Spleen (tissue), 13 donors: ENCODE measurements around the gene G6PD. TPM values are rescaled to one million over a fixed set of nuclear protein-coding genes. Genes with fewer than 3 reads are reported as not detected.

Experiments used
- DNase-seq: peaks from one replicate; pipeline ENCODE4 v3.0.0-alpha.2; 2020
- H3K27ac ChIP-seq, 8 donors: fragments of 200-600 bp; sonication (generic) in 7 of 8; 1 replicate in 4 of 8; 2 replicates in 4 of 8; pipeline versions ENCODE4 v1.5.0 to v1.8.0; 2016 to 2021; ENCODE audit warnings: inconsistent platforms in 4 of 8, mild to moderate bottlenecking in 4 of 8, moderate library complexity in 1 of 8
- H3K27me3 ChIP-seq, 7 donors: fragments of 200-600 bp; sonication (generic) in 6 of 7; replicated peaks in 1 of 7; 1 replicate in 4 of 7; 2 replicates in 3 of 7; pipeline versions ENCODE4 v1.5.0 to v1.8.0; 2016 to 2021; ENCODE audit warnings: inconsistent platforms in 3 of 7, mild to moderate bottlenecking in 1 of 7
- H3K36me3 ChIP-seq, 6 donors: fragments of 200-600 bp; sonication (generic) in 5 of 6; 1 replicate in 4 of 6; 2 replicates in 2 of 6; pipeline versions ENCODE4 v1.5.0 to v1.8.0; 2016 to 2021; ENCODE audit warnings: inconsistent platforms in 2 of 6
- H3K4me1 ChIP-seq, 6 donors: fragments of 200-600 bp; sonication (generic) in 5 of 6; 1 replicate in 3 of 6; 2 replicates in 3 of 6; pipeline versions ENCODE4 v1.5.0 to v1.8.0; 2016 to 2021; ENCODE audit warnings: inconsistent platforms in 3 of 6
- H3K4me3 ChIP-seq, 8 donors: fragments of 200-600 bp; sonication (generic) in 7 of 8; 1 replicate in 4 of 8; 2 replicates in 4 of 8; pipeline versions ENCODE4 v1.5.0 to v1.8.0; 2016 to 2021; ENCODE audit warnings: inconsistent platforms in 4 of 8, mild to moderate bottlenecking in 4 of 8, moderate library complexity in 2 of 8
- H3K9me3 ChIP-seq, 8 donors: fragments of 200-600 bp; sonication (generic) in 7 of 8; 1 replicate in 4 of 8; 2 replicates in 4 of 8; pipeline versions ENCODE4 v1.5.0 to v1.8.0; 2016 to 2021; ENCODE audit warnings: inconsistent platforms in 4 of 8
- CTCF ChIP-seq, 11 experiments: fragments of 200-600 bp in 7 of 11; fragments of 450-650 bp in 4 of 11; sonication (generic) in 4 of 11; IDR thresholded peaks in 8 of 11; conservative IDR thresholded peaks in 3 of 11; 1 replicate in 7 of 11; 2 replicates in 4 of 11; pipeline versions ENCODE4 v1.4.0 to v1.8.0; 2016 to 2021; ENCODE audit warnings: antibody characterized with exemption in 11 of 11, inconsistent platforms in 4 of 11, mild to moderate bottlenecking in 1 of 11
- POLR2A ChIP-seq, 3 donors: fragments of 450-650 bp; IDR thresholded peaks; one replicate each; pipeline ENCODE4 v1.5.1; 2017; ENCODE audit warnings: antibody characterized with exemption in 3 of 3, mild to moderate bottlenecking in 1 of 3
- POLR2AphosphoS5 ChIP-seq, 3 donors: sonication (generic); formaldehyde crosslinking; IDR thresholded peaks; one replicate each; pipeline ENCODE4 v1.5.1; 2017; ENCODE audit warnings: antibody characterized with exemption in 3 of 3
- whole genome bisulfite sequencing, 5 donors: extraction: QIAGEN DNeasy Blood & Tissue Kit in 3 of 5; methylation state at CpG; one replicate each; pipeline versions ENCODE4 v1.1.5 to v1.1.7; 2013 to 2018; 5-methylcytosine and 5-hydroxymethylcytosine counted together
- intact Hi-C: fragments of 100-400 bp; cut with DNase I; formaldehyde crosslinking; loops from one replicate; pipeline ENCODE4 v1.15.0; 2023; ENCODE audit warnings: low total_unique reads
- long read RNA-seq, 2 donors: transcript quantifications; one replicate each; lab custom pipeline, GENCODE V29; 2026
- polyA plus RNA-seq, 3 donors: library from polyadenylated mRNA; stranded (reverse); fragments of 200-250 nt; gene quantifications; one replicate each; pipeline ENCODE4 v1.2.1, GENCODE V29; 2013
- total RNA-seq, 7 donors: library from RNA; depleted of rRNA in 3 of 7; stranded (reverse); fragments of >200 nt in 3 of 7; fragmentation: NEBNext Ultra II Directional in 4 of 7; extraction: Animal tissue kit (Norgen Biotek cat#: 25700) in 4 of 7; gene quantifications; one replicate each; pipeline versions ENCODE4 v1.1.0 to v1.2.1, GENCODE V29; 2016 to 2021
- donor health status: healthy with polysubstance abuse.
- donor health status: DM: no; HTN: no; CAD: no; lungs with moderate emphysema.
- donor health status: DM: no; HTN: no; CAD: no.
- donor health status: Bipolar disorder and iron deficiency.
- donor health status: healthy.
- donor health status: DM: no; HTN: no; CAD: no.
- donor health status: DM: yes; HTN: yes; CAD: no.

G6PD gene
- total RNA-seq, result 10 to 100 TPM; 57.0 to 93.1 (median 70.3) TPM
- 10 to 100 TPM; 15.5 to 34.2 (median 15.7) TPM for polyA plus RNA-seq
- long read RNA-seq, donor 1, transcript G6PD-211 (13 exons, 2,632 nt), result major isoform, 6 of 8 reads
- long read RNA-seq, donor 1, partial matches to known transcripts, result 0 of 8 reads
- long read RNA-seq, donor 1, other reads (novel, unspliced or antisense), result 0 of 8 reads
- long read RNA-seq, donor 2, transcript G6PD-211 (13 exons, 2,632 nt), result major isoform, 7 of 10 reads
- long read RNA-seq, donor 2, partial matches to known transcripts, result 0 of 10 reads
- long read RNA-seq, donor 2, other reads (novel, unspliced or antisense), result 0 of 10 reads

- 1 to 67% (median 4%) methylated on average over 12 to 92 of the region's 92 CpGs for WGBS, 5 donors
- Histone ChIP-seq H3K27ac (peak within 1 kb of the TSS; percentile 82 to 97 (median 92)), H3K4me3 (peak within 1 kb of the TSS; percentile 53 to 81 (median 66)), H3K9me3 (no peaks in the 10 kb centered on the region), H3K36me3 (peaks cover 0 to 22% (median 0%) of the 10 kb centered on the region in 6 donors), H3K4me1 (peaks cover 13 to 80% (median 61%) of the 10 kb centered on the region in 6 donors), H3K27me3 (no peaks in the 10 kb centered on the region)
- peak; percentile 96 for DNase-seq
- intact Hi-C loops, result no loop called here
- TF ChIP-seq POLR2AphosphoS5 (IDR thresholded peaks at IDR 0.05) (peak; percentile 77 to 80 (median 79)), POLR2A (IDR thresholded peaks at IDR 0.05) (peak in 1 of 3 donors; percentile 9), CTCF (IDR thresholded peaks at IDR 0.05 in 8 of 11, conservative IDR thresholded peaks at IDR 0.05 in 3 of 11) (no peak)
These were observed at the start of gene G6PD for GRCh38 chrX:154546354-154547244. G6PD (minus strand) TSS chrX:154546846; CDS start chrX:154546155, 691 bp downstream.

GRCh38 chrX:154595559-154596249 is 49.1 kb upstream of the G6PD start:
- WGBS, 5 donors, result 50 to 68% (median 58%) methylated on average over 2 of the region's 2 CpGs
- H3K27ac ChIP-seq, result no peak overlapping the region
- intact Hi-C loops, result no loop called here
- TF ChIP-seq POLR2A (IDR thresholded peaks at IDR 0.05) (no peak), POLR2AphosphoS5 (IDR thresholded peaks at IDR 0.05) (no peak)
- peaks cover 0 to 5% (median 0%) of the 10 kb centered on the region in 8 donors for H3K9me3 ChIP-seq
- no peaks in the 10 kb centered on the region for H3K36me3 ChIP-seq
- H3K4me1 ChIP-seq, result no peaks in the 10 kb centered on the region
- H3K4me3 ChIP-seq, result no peak overlapping the region
- H3K27me3 ChIP-seq, result no peaks in the 10 kb centered on the region
- no peak for DNase-seq

GRCh38 chrX:154594491-154594890 is 47.8 kb upstream of the G6PD start:
- H3K4me1 ChIP-seq, result no peaks in the 10 kb centered on the region
- DNase-seq, result no peak
- H3K36me3 ChIP-seq, result no peaks in the 10 kb centered on the region
- no peak for TF ChIP-seq POLR2AphosphoS5 (IDR thresholded peaks at IDR 0.05)
- TF ChIP-seq CTCF (IDR thresholded peaks at IDR 0.05 in 8 of 11, conservative IDR thresholded peaks at IDR 0.05 in 3 of 11), result no peak
- no peak for TF ChIP-seq POLR2A (IDR thresholded peaks at IDR 0.05)
- no peak overlapping the region for H3K4me3 ChIP-seq
- 63 to 98% (median 72%) methylated on average over 4 of the region's 4 CpGs for WGBS, 5 donors
- H3K27me3 ChIP-seq, result no peaks in the 10 kb centered on the region
- H3K9me3 ChIP-seq, result peaks cover 0 to 5% (median 0%) of the 10 kb centered on the region in 8 donors
- intact Hi-C loops, result no loop called here
- H3K27ac ChIP-seq, result no peak overlapping the region

- no peak overlapping the region for H3K4me3 ChIP-seq
- DNase-seq, result no peak
- no peak overlapping the region for H3K27ac ChIP-seq
- no peaks in the 10 kb centered on the region for H3K4me1 ChIP-seq
- 79 to 95% (median 84%) methylated on average over 5 of the region's 5 CpGs; no CpG with 5 or more reads in 1 of the 5 donors for WGBS, 5 donors
- intact Hi-C loops, result no loop called here
- H3K36me3 ChIP-seq, result no peaks in the 10 kb centered on the region
- no peaks in the 10 kb centered on the region for H3K27me3 ChIP-seq
- TF ChIP-seq POLR2AphosphoS5 (IDR thresholded peaks at IDR 0.05), result no peak
- TF ChIP-seq CTCF (IDR thresholded peaks at IDR 0.05 in 8 of 11, conservative IDR thresholded peaks at IDR 0.05 in 3 of 11), result no peak
- TF ChIP-seq POLR2A (IDR thresholded peaks at IDR 0.05), result no peak
- peaks cover 0 to 5% (median 0%) of the 10 kb centered on the region in 8 donors for H3K9me3 ChIP-seq
These were observed 46.6 kb upstream of the G6PD start for GRCh38 chrX:154593201-154593600.
